GM23338 (cell line): ENCODE data around the gene SLC25A10.

ENCODE experiments used
- CTCF ChIP-seq, 2 experiments: fragments of 200-600 bp in 1 of 2; sonication (generic) in 1 of 2; conservative IDR thresholded peaks; 2 replicates each; pipeline versions ENCODE4 v1.5.1 to v1.6.1; 2016 to 2017; ENCODE audit warnings: antibody characterized with exemption in 2 of 2, low read depth in 2 of 2, mild to moderate bottlenecking in 2 of 2, moderate library complexity in 1 of 2
- EZH2 ChIP-seq: fragments of 200-600 bp; sonication (generic); IDR thresholded peaks from one replicate; pipeline ENCODE4 v1.8.0; 2017; ENCODE audit warnings: antibody characterized with exemption, mild to moderate bottlenecking, low read depth; ENCODE audit not compliant: unreplicated experiment
- EZH2phosphoT487 ChIP-seq: fragments of 200-600 bp; sonication (generic); IDR thresholded peaks from one replicate; pipeline ENCODE4 v1.8.1; 2018; ENCODE audit warnings: antibody characterized with exemption; ENCODE audit not compliant: unreplicated experiment
- JUNB ChIP-seq: IDR thresholded peaks from one replicate; pipeline ENCODE4 v1.6.1; 2016; ENCODE audit warnings: antibody characterized with exemption; ENCODE audit not compliant: unreplicated experiment
- NANOG ChIP-seq: IDR thresholded peaks from 2 replicates; pipeline ENCODE4 v1.6.1; 2016; ENCODE audit warnings: antibody characterized with exemption, borderline replicate concordance
- POLR2AphosphoS5 ChIP-seq: IDR thresholded peaks from 2 replicates; pipeline ENCODE4 v1.6.1; 2016; ENCODE audit warnings: antibody characterized with exemption, low read depth
- REST ChIP-seq: IDR thresholded peaks from one replicate; pipeline ENCODE4 v1.6.1; 2018; ENCODE audit warnings: antibody characterized with exemption; ENCODE audit not compliant: unreplicated experiment
- STAT1 ChIP-seq: IDR thresholded peaks from one replicate; pipeline ENCODE4 v1.6.1; 2016; ENCODE audit warnings: antibody characterized with exemption; ENCODE audit not compliant: unreplicated experiment

GRCh38 chr17:81740395-81740961 lies 28.4 kb downstream of the SLC25A10 start:
- no peak for TF ChIP-seq CTCF (conservative IDR thresholded peaks at IDR 0.05; ENCODE audit: low read depth in 2 of 2)
- TF ChIP-seq POLR2AphosphoS5, result no peak
- TF ChIP-seq REST, result no peak
- no peak for TF ChIP-seq JUNB
- no peak for TF ChIP-seq EZH2phosphoT487
- no peak for TF ChIP-seq EZH2
- TF ChIP-seq NANOG, result no peak
- TF ChIP-seq STAT1, result no peak
